ENCODE measurements around the gene KIF2A. TPM values are rescaled to one million over a fixed set of nuclear protein-coding genes. Genes with fewer than 3 reads are reported as not detected.

Gene KIF2A
- polyA plus RNA-seq, 1 donor (not counting 4 experiments of a cell fraction or from before 2014, with no cell fraction given) = 34.8 TPM

GRCh38 chr5:62403411-62404250 is 97.6 kb downstream of the KIF2A start, which contains the start of gene DIMT1:
DIMT1 (minus strand) TSS chr5:62403905; CDS start chr5:62403772, 133 bp downstream.
- H2AFZ ChIP-seq (ENCODE audit: control insufficient read depth, low read length) = peak within 1 kb of the TSS; percentile 94
- FAIRE-seq (peak; percentile 67), DNase-seq (ENCODE audit: low read depth, low spot score) (peak; percentile 74)
- H3K4me3 ChIP-seq (ENCODE audit: control insufficient read depth in 2 of 3, extremely low read depth in 1 of 3, insufficient read depth in 2 of 3, low read depth in 1 of 3, low read length in 3 of 3) = peak within 1 kb of the TSS; percentile 69 to 86 (median 74)
- H3K79me2 ChIP-seq (ENCODE audit: control insufficient read depth, insufficient read depth, low read length) = peaks cover 15% of the 10 kb centered on the region
- no peaks in the 10 kb centered on the region for H3K9me3 ChIP-seq (ENCODE audit: control insufficient read depth, low read depth, low read length)
- H3K9me1 ChIP-seq (ENCODE audit: control insufficient read depth, extremely low read depth, insufficient read depth, low read length) = no peaks in the 10 kb centered on the region
- no peak for TF ChIP-seq CTCF (optimal IDR thresholded peaks at IDR 0.05 in 1 of 3, IDR thresholded peaks at IDR 0.05 in 1 of 3, conservative IDR thresholded peaks at IDR 0.05 in 1 of 3; ENCODE audit: extremely low read depth in 1 of 3, insufficient read depth in 2 of 3, low read length in 3 of 3)
- TF ChIP-seq EZH2 (IDR thresholded peaks at IDR 0.05; ENCODE audit: low read length) = no peak
- H4K20me1 ChIP-seq (ENCODE audit: control insufficient read depth, extremely low read depth, insufficient read depth, low read length) = no peaks in the 10 kb centered on the region
- H3K4me1 ChIP-seq (ENCODE audit: control insufficient read depth, extremely low read depth, insufficient read depth, low read length) = peaks cover 6% of the 10 kb centered on the region
- peak within 1 kb of the TSS; percentile 74 for H3K27ac ChIP-seq (ENCODE audit: control insufficient read depth, insufficient read depth, low read length)
- H3K36me3 ChIP-seq (ENCODE audit: control insufficient read depth in 2 of 2, extremely low read depth in 1 of 2, insufficient read depth in 2 of 2, low read length in 2 of 2) = peaks cover 3 to 5% of the 10 kb centered on the region in 2 experiments
- H3K9ac ChIP-seq (ENCODE audit: control insufficient read depth, extremely low read depth, insufficient read depth, low read length) = peak within 1 kb of the TSS; percentile 93
- peak within 1 kb of the TSS; percentile 81 for H3K4me2 ChIP-seq (ENCODE audit: control insufficient read depth, extremely low read depth, insufficient read depth, low read depth, low read length)
- no peaks in the 10 kb centered on the region for H3K27me3 ChIP-seq (ENCODE audit: control insufficient read depth, extremely low read depth, insufficient read depth, low read length)
- dilution Hi-C loops (cut with MboI; ENCODE audit: extremely low pct_ligation_motif_present, low sequenced_read_pairs) = no loop called here

- FAIRE-seq (peak; percentile 90), DNase-seq (ENCODE audit: low read depth, low spot score) (peak; percentile 91)
- dilution Hi-C loops (cut with MboI; ENCODE audit: extremely low pct_ligation_motif_present, low sequenced_read_pairs) = no loop called here
- no peaks in the 10 kb centered on the region for H4K20me1 ChIP-seq (ENCODE audit: control insufficient read depth, extremely low read depth, insufficient read depth, low read length)
- H3K79me2 ChIP-seq (ENCODE audit: control insufficient read depth, insufficient read depth, low read length) = peaks cover 48% of the 10 kb centered on the region
- peaks cover 15% of the 10 kb centered on the region for H3K4me1 ChIP-seq (ENCODE audit: control insufficient read depth, extremely low read depth, insufficient read depth, low read length)
- H3K9me1 ChIP-seq (ENCODE audit: control insufficient read depth, extremely low read depth, insufficient read depth, low read length) = no peaks in the 10 kb centered on the region
- H3K4me2 ChIP-seq (ENCODE audit: control insufficient read depth, extremely low read depth, insufficient read depth, low read depth, low read length) = peak within 1 kb of the TSS; percentile 98
- peak within 1 kb of the TSS; percentile 77 to 95 (median 95) for H3K4me3 ChIP-seq (ENCODE audit: control insufficient read depth in 2 of 3, extremely low read depth in 1 of 3, insufficient read depth in 2 of 3, low read depth in 1 of 3, low read length in 3 of 3)
- H3K27ac ChIP-seq (ENCODE audit: control insufficient read depth, insufficient read depth, low read length) = peak within 1 kb of the TSS; percentile 91
- no peaks in the 10 kb centered on the region for H3K36me3 ChIP-seq (ENCODE audit: control insufficient read depth in 2 of 2, extremely low read depth in 1 of 2, insufficient read depth in 2 of 2, low read length in 2 of 2)
- no peaks in the 10 kb centered on the region for H3K27me3 ChIP-seq (ENCODE audit: control insufficient read depth, extremely low read depth, insufficient read depth, low read length)
- TF ChIP-seq EZH2 (IDR thresholded peaks at IDR 0.05; ENCODE audit: low read length) = no peak
- TF ChIP-seq CTCF (optimal IDR thresholded peaks at IDR 0.05 in 1 of 3, IDR thresholded peaks at IDR 0.05 in 1 of 3, conservative IDR thresholded peaks at IDR 0.05 in 1 of 3; ENCODE audit: extremely low read depth in 1 of 3, insufficient read depth in 2 of 3, low read length in 3 of 3) = no peak
- peak within 1 kb of the TSS; percentile 96 for H3K9ac ChIP-seq (ENCODE audit: control insufficient read depth, extremely low read depth, insufficient read depth, low read length)
- H3K9me3 ChIP-seq (ENCODE audit: control insufficient read depth, low read depth, low read length) = no peaks in the 10 kb centered on the region
- peak within 1 kb of the TSS; percentile 93 for H2AFZ ChIP-seq (ENCODE audit: control insufficient read depth, low read length)
These were observed 106.7 kb downstream of the KIF2A start, which contains the start of gene IPO11 for GRCh38 chr5:62412549-62413329. IPO11 (plus strand) TSS chr5:62412763; CDS start chr5:62437280, 24,517 bp downstream.
